Coronary artery (tissue), 2 donors: Measurements from ENCODE around the gene ZYX.

ENCODE experiments used
- DNase-seq: peaks from one replicate; pipeline ENCODE4 v3.0.0-alpha.2; 2017; ENCODE audit warnings: low spot score
- H3K27ac ChIP-seq, 2 donors: fragments of 200-600 bp; sonication (generic); one replicate each; pipeline ENCODE4 v1.5.1; 2016 to 2019
- H3K4me3 ChIP-seq: fragments of 200-600 bp; sonication (generic); 2 replicates; pipeline ENCODE4 v1.5.1; 2016; ENCODE audit warnings: mild to moderate bottlenecking, moderate library complexity
- CTCF ChIP-seq: fragments of 200-600 bp; sonication (generic); IDR thresholded peaks from one replicate; pipeline ENCODE4 v1.5.1; 2019; ENCODE audit warnings: antibody characterized with exemption

The ZYX gene

GRCh38 chr7:143363016-143363937, 17.9 kb upstream of the ZYX start:
- no peak for TF ChIP-seq CTCF
- Histone ChIP-seq H3K27ac (no peak overlapping the region), H3K4me3 (peak overlapping the region; percentile 84)
- DNase-seq: no peak

GRCh38 chr7:143367972-143368371, 13.2 kb upstream of the ZYX start:
- no peak for DNase-seq
- Histone ChIP-seq H3K27ac (no peak overlapping the region), H3K4me3 (no peak overlapping the region)
- no peak for TF ChIP-seq CTCF

- no peak overlapping the region for H3K27ac ChIP-seq
- no peak overlapping the region for H3K4me3 ChIP-seq
- no peak for DNase-seq
- no peak for TF ChIP-seq CTCF
Measured at GRCh38 chr7:143368387-143368786, 12.8 kb upstream of the ZYX start.

- DNase-seq: no peak
- TF ChIP-seq CTCF: no peak
- Histone ChIP-seq H3K27ac (no peak overlapping the region), H3K4me3 (no peak overlapping the region)
Measured at GRCh38 chr7:143369678-143370651, 11.2 kb upstream of the ZYX start.

GRCh38 chr7:143372070-143372469, 9.1 kb upstream of the ZYX start:
- Histone ChIP-seq H3K4me3 (no peak overlapping the region), H3K27ac (no peak overlapping the region)
- no peak for TF ChIP-seq CTCF
- no peak for DNase-seq

- DNase-seq: no peak
- Histone ChIP-seq H3K4me3 (no peak overlapping the region), H3K27ac (no peak overlapping the region)
- no peak for TF ChIP-seq CTCF
Measured at GRCh38 chr7:143373255-143373794, 7.8 kb upstream of the ZYX start.
